SK-N-SH (cell line): ENCODE results near the gene PSD2. TPM values are rescaled to one million over a fixed set of nuclear protein-coding genes. Genes with fewer than 3 reads are reported as not detected.

Experiments used
- CTCF ChIA-PET: fragments of 300-600, 350-600 bp; formaldehyde crosslinking; extraction: SDS; loops from one replicate; lab custom pipeline; 2021; lab: Yijun Ruan, JAX
- POLR2A ChIA-PET: fragments of 350-600 bp; sonication (Branson Sonifier 250); formaldehyde crosslinking; extraction: SDS; loops from one replicate; lab custom pipeline; 2020; ENCODE audit warnings: antibody characterized with exemption, inconsistent platforms; lab: Yijun Ruan, JAX
- DNase-seq: peaks from one replicate; pipeline ENCODE4 v3.0.0; 2012
- H2AFZ ChIP-seq: fragments of 200-600 bp; sonication (generic); 2 replicates; pipeline ENCODE4 v1.8.1; 2016; ENCODE audit warnings: antibody characterized with exemption, mild to moderate bottlenecking, low read depth
- H3F3A ChIP-seq: fragments of 200-600 bp; sonication (generic); replicated peaks from 2 replicates; pipeline ENCODE3; 2016; ENCODE audit warnings: antibody characterized with exemption, mild to moderate bottlenecking; ENCODE audit not compliant: insufficient read depth
- H3K27ac ChIP-seq, 2 experiments: fragments of 200-500 bp in 1 of 2; fragments of 200-600 bp in 1 of 2; sonication (Bioruptor generic) in 1 of 2; sonication (generic), shearing (Covaris generic) in 1 of 2; 2 replicates each; pipeline versions ENCODE4 v1.5.1 to v1.6.1; 2014 to 2016; ENCODE audit warnings: low read depth in 2 of 2, inconsistent platforms in 1 of 2, low read length in 1 of 2, mild to moderate bottlenecking in 1 of 2, mixed read lengths in 1 of 2
- H3K27me3 ChIP-seq: fragments of 200-600 bp; sonication (generic), shearing (Covaris generic); 2 replicates; pipeline ENCODE4 v1.6.1; 2016; ENCODE audit warnings: mixed run types; ENCODE audit not compliant: insufficient read depth
- H3K36me3 ChIP-seq, 2 experiments: fragments of 200-500 bp in 1 of 2; fragments of 200-600 bp in 1 of 2; sonication (Bioruptor generic) in 1 of 2; sonication (generic) in 1 of 2; replicated peaks in 1 of 2; 2 replicates each; pipeline versions ENCODE3 to v1.5.1; 2014 to 2016; ENCODE audit warnings: low read length in 1 of 2, mild to moderate bottlenecking in 1 of 2; ENCODE audit not compliant: insufficient read depth in 2 of 2, control insufficient read depth in 1 of 2
- H3K4me1 ChIP-seq, 2 experiments: fragments of 200-500 bp in 1 of 2; fragments of 200-600 bp in 1 of 2; sonication (Bioruptor generic) in 1 of 2; sonication (generic), shearing (Covaris generic) in 1 of 2; 2 replicates each; pipeline versions ENCODE4 v1.5.1 to v1.6.1; 2014 to 2016; ENCODE audit warnings: low read depth in 1 of 2, low read length in 1 of 2, mixed run types in 1 of 2; ENCODE audit not compliant: insufficient read depth in 2 of 2, control insufficient read depth in 1 of 2
- H3K4me2 ChIP-seq: fragments of 200-600 bp; sonication (generic), shearing (Covaris generic); 2 replicates; pipeline ENCODE4 v1.6.1; 2017; ENCODE audit warnings: mixed run types
- H3K4me3 ChIP-seq, 2 experiments: fragments of 200-500 bp in 1 of 2; fragments of 200-600 bp in 1 of 2; sonication (Bioruptor generic) in 1 of 2; sonication (generic), shearing (Covaris generic) in 1 of 2; 2 replicates each; pipeline versions ENCODE4 v1.5.1 to v1.8.1; 2014 to 2016; ENCODE audit warnings: low read depth in 2 of 2, inconsistent platforms in 1 of 2, low read length in 1 of 2, mild to moderate bottlenecking in 1 of 2, mixed read lengths in 1 of 2, moderate library complexity in 1 of 2
- H3K79me2 ChIP-seq: fragments of 200-600 bp; sonication (generic); 2 replicates; pipeline ENCODE4 v1.8.1; 2017; ENCODE audit warnings: mild to moderate bottlenecking; ENCODE audit not compliant: insufficient read depth
- H3K9ac ChIP-seq: fragments of 200-600 bp; sonication (generic); 2 replicates; pipeline ENCODE4 v1.6.1; 2017; ENCODE audit warnings: mixed run types
- H3K9me2 ChIP-seq: fragments of 200-600 bp; sonication (generic); 2 replicates; pipeline ENCODE4 v1.6.1; 2017; ENCODE audit warnings: mixed run types
- H3K9me3 ChIP-seq: fragments of 200-600 bp; sonication (generic); 2 replicates; pipeline ENCODE4 v1.6.1; 2017; ENCODE audit warnings: mixed run types, mild to moderate bottlenecking, moderate library complexity
- H4K20me1 ChIP-seq: fragments of 200-600 bp; sonication (generic); 2 replicates; pipeline ENCODE4 v1.6.1; 2017; ENCODE audit warnings: mild to moderate bottlenecking, mixed run types; ENCODE audit not compliant: insufficient read depth
- CHD2 ChIP-seq: fragments of 150-350 bp; IDR thresholded peaks from 2 replicates; pipeline ENCODE4 v1.6.1; 2018; ENCODE audit warnings: low read length; ENCODE audit not compliant: partially characterized antibody
- EP300 ChIP-seq, 2 experiments: IDR thresholded peaks; 2 replicates each; pipeline versions ENCODE4 v1.4.0 to v1.6.1; 2012; ENCODE audit warnings: borderline replicate concordance in 1 of 2, low read depth in 1 of 2, low read length in 1 of 2
- EZH2phosphoT487 ChIP-seq: fragments of 200-600 bp; sonication (generic); IDR thresholded peaks from 2 replicates; pipeline ENCODE4 v1.6.1; 2017; ENCODE audit warnings: low read depth, mixed run types, mild to moderate bottlenecking, antibody characterized with exemption, moderate library complexity, borderline replicate concordance
- FOSL2 ChIP-seq: IDR thresholded peaks from 2 replicates; pipeline ENCODE4 v1.4.0; 2012; ENCODE audit warnings: low read depth, mild to moderate bottlenecking, moderate library complexity, borderline replicate concordance
- FOXM1 ChIP-seq: IDR thresholded peaks from 2 replicates; pipeline ENCODE4 v1.4.0; 2012; ENCODE audit warnings: low read depth, mild to moderate bottlenecking
- GATA2 ChIP-seq: sonication (generic); formaldehyde crosslinking; IDR thresholded peaks from 2 replicates; pipeline ENCODE4 v1.5.0; 2020; ENCODE audit warnings: mild to moderate bottlenecking, missing genetic modification reagents
- JUND ChIP-seq: IDR thresholded peaks from 2 replicates; pipeline ENCODE4 v1.4.0; 2012
- MXI1 ChIP-seq: IDR thresholded peaks from 2 replicates; pipeline ENCODE4 v1.6.1; 2012; ENCODE audit warnings: mild to moderate bottlenecking, low read depth, low read length, improper control_type of control experiment
- POLR2AphosphoS5 ChIP-seq: IDR thresholded peaks from 2 replicates; pipeline ENCODE4 v1.6.1; 2012; ENCODE audit warnings: low read depth, low read length
- RCOR1 ChIP-seq: fragments of 150-350 bp; IDR thresholded peaks from 2 replicates; pipeline ENCODE4 v1.6.1; 2017; ENCODE audit warnings: antibody characterized with exemption, low read length
- SIN3A ChIP-seq: IDR thresholded peaks from 2 replicates; pipeline ENCODE4 v1.6.1; 2012; ENCODE audit warnings: low read depth, mild to moderate bottlenecking, low read length, moderate library complexity, borderline replicate concordance
- SMC3 ChIP-seq: IDR thresholded peaks from 2 replicates; pipeline ENCODE4 v1.6.1; 2012; ENCODE audit warnings: low read depth, low read length, improper control_type of control experiment
- TAF1 ChIP-seq: IDR thresholded peaks from 2 replicates; pipeline ENCODE4 v1.6.1; 2012; ENCODE audit warnings: low read depth, mild to moderate bottlenecking, low read length, moderate library complexity, borderline replicate concordance
- TEAD4 ChIP-seq: IDR thresholded peaks from 2 replicates; pipeline ENCODE4 v1.4.0; 2012; ENCODE audit warnings: mild to moderate bottlenecking, borderline replicate concordance; ENCODE audit not compliant: insufficient read depth
- polyA plus RNA-seq, 3 experiments: library from polyadenylated mRNA; depleted of rRNA; stranded (reverse); fragments of >200 nt; gene quantifications; 2 replicates each; pipeline ENCODE4 v1.2.3, GENCODE V29; 2012
- TF ChIP-seq, protein P1 (sequence below): IDR thresholded peaks from 2 replicates; pipeline ENCODE4 v1.4.0; 2012; ENCODE audit warnings: low read depth
- TF ChIP-seq, protein P2 (sequence below): IDR thresholded peaks from 2 replicates; pipeline ENCODE4; 2012
- TF ChIP-seq, protein P3 (sequence below): IDR thresholded peaks from 2 replicates; pipeline ENCODE4 v1.4.0; 2012; ENCODE audit warnings: low read depth, borderline replicate concordance
- TF ChIP-seq, protein P4 (sequence below): fragments of 150-350 bp; IDR thresholded peaks from 2 replicates; pipeline ENCODE4 v1.6.1; 2016; ENCODE audit warnings: mild to moderate bottlenecking, low read depth, low read length

PSD2 gene
- polyA plus RNA-seq, 1 of the 3 experiments (the other 2 are of a cell fraction) = 0.15 TPM

DNA sequence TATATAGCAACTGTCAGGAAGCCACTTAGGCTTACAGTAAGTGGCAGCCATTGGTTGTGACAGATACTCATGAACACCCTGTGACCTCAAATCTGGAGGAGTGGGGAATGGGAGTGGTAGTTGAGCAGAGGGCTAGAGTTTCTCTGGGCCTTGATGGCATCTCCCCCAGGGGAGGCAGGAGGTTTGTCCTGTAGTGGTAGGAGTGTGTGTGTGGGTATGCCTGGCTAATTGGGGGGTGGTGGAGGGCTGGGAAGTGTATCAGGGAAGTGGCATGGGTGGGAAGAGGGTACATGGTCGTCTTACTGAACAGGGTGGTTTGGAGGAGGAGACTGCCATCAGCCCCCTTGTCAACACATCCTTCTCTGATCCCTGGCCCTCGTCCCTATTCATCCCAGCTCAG is 71.5 kb downstream of the PSD2 start (continued):
- no peak for TF ChIP-seq SMC3

DNA sequence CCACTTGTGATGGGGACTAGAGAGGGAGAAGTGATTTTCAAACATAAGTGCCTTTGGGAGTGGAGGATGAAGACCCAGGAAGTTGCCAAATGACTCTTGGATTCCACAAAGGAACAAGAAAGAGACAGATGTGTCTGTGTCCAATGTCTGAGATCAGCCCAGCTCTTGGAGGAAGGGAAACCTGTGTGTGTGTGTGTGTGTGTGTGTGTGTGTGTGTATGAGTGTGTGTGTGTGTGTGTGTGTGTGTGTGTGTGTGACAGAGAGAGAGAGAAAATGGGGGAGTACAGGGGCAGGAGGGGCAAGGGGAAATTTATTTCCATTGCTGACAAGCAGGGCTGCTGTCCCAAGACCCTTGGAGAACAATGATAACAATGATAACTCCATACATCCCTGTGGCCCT is 72.0 kb downstream of the PSD2 start:
- H3K27me3 ChIP-seq = no peaks in the 10 kb centered on the region
- H3K4me1 ChIP-seq = peaks cover 0 to 2% of the 10 kb centered on the region in 2 experiments; a peak in 1 of 4 replicates
- no peaks in the 10 kb centered on the region for H3K36me3 ChIP-seq
- no peak overlapping the region for H3K4me2 ChIP-seq
- TF ChIP-seq FOSL2 (no peak), RCOR1 (no peak), SIN3A (no peak), GATA2 (no peak), EZH2phosphoT487 (no peak), EP300 (IDR thresholded peaks at IDR 0.05; ENCODE audit: borderline replicate concordance in 1 of 2, low read depth in 1 of 2, low read length in 1 of 2) (no peak), CHD2 (no peak), POLR2AphosphoS5 (no peak), TEAD4 (no peak), TAF1 (no peak), MXI1 (no peak), JUND (no peak), FOXM1 (no peak)
- TF ChIP-seq, protein P1, sequence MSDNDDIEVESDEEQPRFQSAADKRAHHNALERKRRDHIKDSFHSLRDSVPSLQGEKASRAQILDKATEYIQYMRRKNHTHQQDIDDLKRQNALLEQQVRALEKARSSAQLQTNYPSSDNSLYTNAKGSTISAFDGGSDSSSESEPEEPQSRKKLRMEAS = no peak
- TF ChIP-seq, protein P2, sequence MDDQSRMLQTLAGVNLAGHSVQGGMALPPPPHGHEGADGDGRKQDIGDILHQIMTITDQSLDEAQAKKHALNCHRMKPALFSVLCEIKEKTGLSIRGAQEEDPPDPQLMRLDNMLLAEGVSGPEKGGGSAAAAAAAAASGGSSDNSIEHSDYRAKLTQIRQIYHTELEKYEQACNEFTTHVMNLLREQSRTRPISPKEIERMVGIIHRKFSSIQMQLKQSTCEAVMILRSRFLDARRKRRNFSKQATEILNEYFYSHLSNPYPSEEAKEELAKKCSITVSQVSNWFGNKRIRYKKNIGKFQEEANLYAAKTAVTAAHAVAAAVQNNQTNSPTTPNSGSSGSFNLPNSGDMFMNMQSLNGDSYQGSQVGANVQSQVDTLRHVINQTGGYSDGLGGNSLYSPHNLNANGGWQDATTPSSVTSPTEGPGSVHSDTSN = no peak
- TF ChIP-seq, protein P3, sequence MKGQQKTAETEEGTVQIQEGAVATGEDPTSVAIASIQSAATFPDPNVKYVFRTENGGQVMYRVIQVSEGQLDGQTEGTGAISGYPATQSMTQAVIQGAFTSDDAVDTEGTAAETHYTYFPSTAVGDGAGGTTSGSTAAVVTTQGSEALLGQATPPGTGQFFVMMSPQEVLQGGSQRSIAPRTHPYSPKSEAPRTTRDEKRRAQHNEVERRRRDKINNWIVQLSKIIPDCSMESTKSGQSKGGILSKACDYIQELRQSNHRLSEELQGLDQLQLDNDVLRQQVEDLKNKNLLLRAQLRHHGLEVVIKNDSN = no peak
- TF ChIP-seq, protein P4, sequence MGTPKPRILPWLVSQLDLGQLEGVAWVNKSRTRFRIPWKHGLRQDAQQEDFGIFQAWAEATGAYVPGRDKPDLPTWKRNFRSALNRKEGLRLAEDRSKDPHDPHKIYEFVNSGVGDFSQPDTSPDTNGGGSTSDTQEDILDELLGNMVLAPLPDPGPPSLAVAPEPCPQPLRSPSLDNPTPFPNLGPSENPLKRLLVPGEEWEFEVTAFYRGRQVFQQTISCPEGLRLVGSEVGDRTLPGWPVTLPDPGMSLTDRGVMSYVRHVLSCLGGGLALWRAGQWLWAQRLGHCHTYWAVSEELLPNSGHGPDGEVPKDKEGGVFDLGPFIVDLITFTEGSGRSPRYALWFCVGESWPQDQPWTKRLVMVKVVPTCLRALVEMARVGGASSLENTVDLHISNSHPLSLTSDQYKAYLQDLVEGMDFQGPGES = no peak
- H3K27ac ChIP-seq = no peak overlapping the region
- H3K9me3 ChIP-seq = no peaks in the 10 kb centered on the region
- no peaks in the 10 kb centered on the region for H4K20me1 ChIP-seq
- CTCF ChIA-PET = interaction anchor here (1.6 to 17.2 kb wide), 3 partner anchors 78 to 103 kb away, joined by 6 to 225 read pairs (median 161); no protein-coding TSS in a partner anchor
- POLR2A ChIA-PET = no interaction called here
- no peaks in the 10 kb centered on the region for H3K9me2 ChIP-seq
- H3K4me3 ChIP-seq = no peak overlapping the region
- no peaks in the 10 kb centered on the region for H3K79me2 ChIP-seq
- no peak overlapping the region for H2AFZ ChIP-seq
- H3F3A ChIP-seq = no peaks in the 10 kb centered on the region
- no peak overlapping the region for H3K9ac ChIP-seq
- no peak for DNase-seq
